ENCODE measurements around the gene LSM10.

GRCh38 chr1:36411674-36412648, 14.3 kb upstream of the LSM10 start:
- TF ChIP-seq CTCF (IDR thresholded peaks at IDR 0.05) (no peak), POLR2A (IDR thresholded peaks at IDR 0.05) (no peak), POLR2AphosphoS5 (IDR thresholded peaks at IDR 0.05) (no peak)

Measured in sigmoid colon (tissue), 4 donors.